MG63 (cell line): ENCODE measurements around the gene UBE2H. TPM values are rescaled to one million over a fixed set of nuclear protein-coding genes. Genes with fewer than 3 reads are reported as not detected.
"Not testable (repeated sequence)": the region's sequence is repeated elsewhere in the genome, so short reads cannot be mapped to it uniquely, and the experiment has no call there.

ENCODE experiments used
- DNase-seq: peaks from one replicate; pipeline ENCODE4 v3.0.0-alpha.2; 2020
- H3K27me3 ChIP-seq: fragments of 250-450 bp; sonication (Bioruptor Pico); 2 replicates; pipeline ENCODE4 v1.5.1; 2020; ENCODE audit warnings: mild to moderate bottlenecking, moderate library complexity
- H3K36me3 ChIP-seq: fragments of 250-450 bp; sonication (Bioruptor Pico); 2 replicates; pipeline ENCODE4 v1.5.1; 2020; ENCODE audit warnings: mild to moderate bottlenecking, moderate library complexity
- H3K4me3 ChIP-seq: fragments of 250-450 bp; sonication (Bioruptor Pico); 2 replicates; pipeline ENCODE4 v1.5.1; 2020; ENCODE audit warnings: mild to moderate bottlenecking, moderate library complexity
- H3K9me3 ChIP-seq: fragments of 250-450 bp; sonication (Bioruptor Pico); 2 replicates; pipeline ENCODE4 v1.5.1; 2020; ENCODE audit warnings: mild to moderate bottlenecking, moderate library complexity
- total RNA-seq: library from RNA; depleted of rRNA; stranded (reverse); fragments of >200 nt; shearing (Covaris generic); gene quantifications from 2 replicates; pipeline ENCODE4 v1.2.3, GENCODE V29; 2014; ENCODE audit warnings: low replicate concordance

The UBE2H gene
- total RNA-seq, 1 experiment from 2014 or later = 21.2 TPM

GRCh38 chr7:129798616-129799349 is 154.0 kb downstream of the UBE2H start:
- no peaks in the 10 kb centered on the region for H3K36me3 ChIP-seq
- H3K4me3 ChIP-seq = no peak overlapping the region
- H3K27me3 ChIP-seq = no peaks in the 10 kb centered on the region
- DNase-seq = no peak
- H3K9me3 ChIP-seq = no peaks in the 10 kb centered on the region

- H3K4me3 ChIP-seq = no peak overlapping the region
- H3K27me3 ChIP-seq = no peaks in the 10 kb centered on the region
- no peak for DNase-seq
- no peaks in the 10 kb centered on the region for H3K9me3 ChIP-seq
- no peaks in the 10 kb centered on the region for H3K36me3 ChIP-seq
Observed at GRCh38 chr7:129797214-129797789, 155.5 kb downstream of the UBE2H start.

- Histone ChIP-seq H3K9me3 (no peaks in the 10 kb centered on the region), H3K27me3 (no peaks in the 10 kb centered on the region), H3K36me3 (no peaks in the 10 kb centered on the region), H3K4me3 (no peak overlapping the region)
- DNase-seq = no peak
Observed at GRCh38 chr7:129796186-129796775, 156.5 kb downstream of the UBE2H start.

GRCh38 chr7:129794461-129794860 is 158.3 kb downstream of the UBE2H start:
- not testable (repeated sequence) for H3K27me3 ChIP-seq, DNase-seq, H3K9me3 ChIP-seq, H3K4me3 ChIP-seq, H3K36me3 ChIP-seq

- H3K9me3 ChIP-seq = no peaks in the 10 kb centered on the region
- no peaks in the 10 kb centered on the region for H3K27me3 ChIP-seq
- no peaks in the 10 kb centered on the region for H3K36me3 ChIP-seq
- no peak overlapping the region for H3K4me3 ChIP-seq
- no peak for DNase-seq
Observed at GRCh38 chr7:129793506-129794310, 159.1 kb downstream of the UBE2H start.

- Histone ChIP-seq H3K4me3 (no peak overlapping the region), H3K36me3 (no peaks in the 10 kb centered on the region), H3K9me3 (no peaks in the 10 kb centered on the region), H3K27me3 (no peaks in the 10 kb centered on the region)
- no peak for DNase-seq
Observed at GRCh38 chr7:129792721-129793120, 160.0 kb downstream of the UBE2H start.

GRCh38 chr7:129790136-129790535 is 162.6 kb downstream of the UBE2H start:
- no peak overlapping the region for H3K4me3 ChIP-seq
- no peaks in the 10 kb centered on the region for H3K27me3 ChIP-seq
- H3K9me3 ChIP-seq = no peaks in the 10 kb centered on the region
- no peaks in the 10 kb centered on the region for H3K36me3 ChIP-seq
- no peak for DNase-seq

GRCh38 chr7:129789652-129790051 is 163.1 kb downstream of the UBE2H start:
- H3K9me3 ChIP-seq = no peaks in the 10 kb centered on the region
- H3K36me3 ChIP-seq = no peaks in the 10 kb centered on the region
- H3K4me3 ChIP-seq = no peak overlapping the region
- no peak for DNase-seq
- no peaks in the 10 kb centered on the region for H3K27me3 ChIP-seq

GRCh38 chr7:129789000-129789399 is 163.8 kb downstream of the UBE2H start:
- H3K4me3 ChIP-seq = no peak overlapping the region
- no peaks in the 10 kb centered on the region for H3K9me3 ChIP-seq
- no peaks in the 10 kb centered on the region for H3K27me3 ChIP-seq
- H3K36me3 ChIP-seq = no peaks in the 10 kb centered on the region
- DNase-seq = no peak

GRCh38 chr7:129786825-129787563 is 165.8 kb downstream of the UBE2H start:
- Histone ChIP-seq H3K4me3 (no peak overlapping the region), H3K36me3 (no peaks in the 10 kb centered on the region), H3K9me3 (no peaks in the 10 kb centered on the region), H3K27me3 (no peaks in the 10 kb centered on the region)
- DNase-seq = no peak

- DNase-seq = no peak
- peaks cover 3% of the 10 kb centered on the region; the same call in 1 of the 2 replicates for H3K27me3 ChIP-seq
- no peaks in the 10 kb centered on the region for H3K9me3 ChIP-seq
- H3K36me3 ChIP-seq = no peaks in the 10 kb centered on the region
- no peak overlapping the region for H3K4me3 ChIP-seq
Observed at GRCh38 chr7:129785685-129786514, 166.9 kb downstream of the UBE2H start.

GRCh38 chr7:129784783-129785684 is 167.7 kb downstream of the UBE2H start:
- Histone ChIP-seq H3K9me3 (no peaks in the 10 kb centered on the region), H3K36me3 (no peaks in the 10 kb centered on the region), H3K27me3 (peaks cover 3% of the 10 kb centered on the region; the same call in 1 of the 2 replicates), H3K4me3 (no peak overlapping the region)
- DNase-seq = no peak

- DNase-seq = no peak
- no peaks in the 10 kb centered on the region for H3K9me3 ChIP-seq
- no peaks in the 10 kb centered on the region for H3K36me3 ChIP-seq
- no peak overlapping the region for H3K4me3 ChIP-seq
- H3K27me3 ChIP-seq = peaks cover 3% of the 10 kb centered on the region; the same call in 1 of the 2 replicates
Observed at GRCh38 chr7:129784437-129784782, 168.3 kb downstream of the UBE2H start.

- Histone ChIP-seq H3K4me3 (no peak overlapping the region), H3K36me3 (no peaks in the 10 kb centered on the region), H3K9me3 (no peaks in the 10 kb centered on the region), H3K27me3 (peaks cover 3% of the 10 kb centered on the region; the same call in 1 of the 2 replicates)
- DNase-seq = no peak
Observed at GRCh38 chr7:129783584-129783919, 169.2 kb downstream of the UBE2H start.
